Skeletal muscle tissue (tissue), 4 donors: Measurements from ENCODE around the gene ASIC2. TPM values are rescaled to one million over a fixed set of nuclear protein-coding genes. Genes with fewer than 3 reads are reported as not detected.

Source experiments
- H3K27ac ChIP-seq: one replicate; pipeline ENCODE4 v1.7.0; 2013; ENCODE audit warnings: mild to moderate bottlenecking, low read depth, low read length, inconsistent platforms
- H3K27me3 ChIP-seq, 3 donors: one replicate each; pipeline ENCODE4 v1.7.0; 2013; ENCODE audit warnings: low read length in 3 of 3; ENCODE audit not compliant: control insufficient read depth in 3 of 3, insufficient read depth in 3 of 3
- H3K36me3 ChIP-seq, 3 donors: one replicate each; pipeline ENCODE4 v1.7.0; 2013; ENCODE audit warnings: low read length in 3 of 3; ENCODE audit not compliant: control insufficient read depth in 3 of 3, insufficient read depth in 3 of 3
- H3K4me1 ChIP-seq, 3 donors: one replicate each; pipeline ENCODE4 v1.7.0; 2013; ENCODE audit warnings: low read length in 3 of 3, mild to moderate bottlenecking in 3 of 3; ENCODE audit not compliant: control insufficient read depth in 3 of 3, insufficient read depth in 3 of 3
- H3K4me3 ChIP-seq, 3 donors: one replicate each; pipeline ENCODE4 v1.7.0; 2013; ENCODE audit warnings: low read length in 3 of 3
- H3K9ac ChIP-seq, 3 donors: one replicate each; pipeline ENCODE4 v1.7.0; 2013; ENCODE audit warnings: low read length in 3 of 3, mild to moderate bottlenecking in 3 of 3, moderate library complexity in 2 of 3, low read depth in 1 of 3
- H3K9me3 ChIP-seq, 3 donors: one replicate each; pipeline ENCODE4 v1.7.0; 2013; ENCODE audit warnings: low read length in 3 of 3; ENCODE audit not compliant: control insufficient read depth in 3 of 3
- total RNA-seq: library from RNA; depleted of rRNA; stranded (reverse); fragments of >200 nt; gene quantifications from one replicate; pipeline ENCODE4 v1.2.3, GENCODE V29; 2014
- donor health status: Osteomylitis.

The ASIC2 gene
- total RNA-seq, 1 donor from 2014 or later = not detected

GRCh38 chr17:33115366-33115765, 177.7 kb downstream of the ASIC2 start:
- H3K27me3 ChIP-seq = peaks cover 14 to 22% (median 19%) of the 10 kb centered on the region in 3 donors
- H3K4me3 ChIP-seq = no peak overlapping the region
- H3K9ac ChIP-seq = no peak overlapping the region
- H3K27ac ChIP-seq = no peak overlapping the region
- no peaks in the 10 kb centered on the region for H3K9me3 ChIP-seq
- no peaks in the 10 kb centered on the region for H3K36me3 ChIP-seq
- H3K4me1 ChIP-seq = no peaks in the 10 kb centered on the region

- Histone ChIP-seq H3K9ac (no peak overlapping the region), H3K9me3 (no peaks in the 10 kb centered on the region), H3K27me3 (peaks cover 13 to 24% (median 14%) of the 10 kb centered on the region in 3 donors), H3K27ac (no peak overlapping the region), H3K4me1 (no peaks in the 10 kb centered on the region), H3K4me3 (no peak overlapping the region), H3K36me3 (no peaks in the 10 kb centered on the region)
Measured at GRCh38 chr17:33113991-33114370, 179.1 kb downstream of the ASIC2 start.

DNA sequence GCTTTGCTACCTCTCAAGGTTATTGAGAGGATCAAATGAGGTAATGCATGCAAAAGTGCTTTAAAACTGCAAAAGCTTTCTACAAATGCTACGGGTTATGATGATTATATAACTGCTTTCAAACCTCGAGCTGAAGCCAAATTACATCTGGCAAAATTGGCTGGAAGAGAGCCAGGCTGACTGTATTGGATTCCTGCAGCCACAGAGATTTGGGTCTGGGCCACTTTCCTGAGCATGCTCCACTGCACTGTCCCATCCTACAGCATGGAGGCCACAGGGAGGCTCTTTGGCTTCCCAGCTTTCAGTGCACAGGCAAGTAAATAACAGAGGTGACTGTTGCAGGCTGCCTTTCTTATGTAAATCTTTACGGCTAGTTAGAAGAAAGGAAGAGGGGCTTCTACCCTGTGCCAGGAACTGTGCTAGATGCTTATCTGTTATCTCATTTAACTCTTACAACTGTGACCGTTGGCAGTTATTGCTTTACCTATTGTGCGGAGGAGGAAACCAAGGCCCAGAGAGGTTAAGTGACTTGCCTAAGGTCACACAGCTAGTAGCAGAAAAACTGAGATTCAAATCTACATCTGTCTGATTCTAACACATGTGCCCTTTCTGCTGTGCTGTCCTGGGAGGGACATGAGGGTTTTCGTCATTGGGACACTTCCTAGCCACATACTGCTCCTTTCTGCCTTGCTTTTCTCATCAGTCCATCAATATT, 179.7 kb downstream of the ASIC2 start:
- no peaks in the 10 kb centered on the region for H3K9me3 ChIP-seq
- peaks cover 10 to 21% (median 14%) of the 10 kb centered on the region in 3 donors for H3K27me3 ChIP-seq
- no peaks in the 10 kb centered on the region for H3K4me1 ChIP-seq
- no peak overlapping the region for H3K9ac ChIP-seq
- no peak overlapping the region for H3K27ac ChIP-seq
- no peak overlapping the region for H3K4me3 ChIP-seq
- H3K36me3 ChIP-seq = no peaks in the 10 kb centered on the region

DNA sequence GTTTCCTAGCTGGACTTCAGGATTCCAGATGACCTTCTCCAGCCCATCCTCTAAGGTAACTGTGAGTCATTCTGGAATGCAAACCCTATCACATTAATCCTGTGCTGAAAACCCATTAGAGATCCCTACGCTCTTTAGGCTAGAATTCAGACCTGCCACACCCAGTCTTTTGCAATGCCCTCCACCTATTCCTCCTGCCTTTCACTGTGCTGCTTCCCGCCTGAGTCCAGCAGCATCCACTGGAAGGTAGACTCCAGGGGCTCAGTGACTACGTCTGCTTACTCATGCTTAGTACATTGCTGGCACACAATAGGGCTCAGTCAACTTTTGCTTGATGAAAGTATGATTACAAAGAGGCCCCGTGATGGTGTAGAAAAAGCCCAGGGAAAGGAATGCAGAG, 180.3 kb downstream of the ASIC2 start:
- Histone ChIP-seq H3K27me3 (peaks cover 14 to 19% (median 15%) of the 10 kb centered on the region in 3 donors), H3K9me3 (no peaks in the 10 kb centered on the region), H3K4me1 (no peaks in the 10 kb centered on the region), H3K9ac (no peak overlapping the region), H3K36me3 (no peaks in the 10 kb centered on the region), H3K4me3 (no peak overlapping the region), H3K27ac (no peak overlapping the region)

GRCh38 chr17:33109336-33110072, 183.6 kb downstream of the ASIC2 start:
- H3K9ac ChIP-seq = no peak overlapping the region
- H3K4me1 ChIP-seq = no peaks in the 10 kb centered on the region
- peaks cover 9 to 17% (median 11%) of the 10 kb centered on the region in 3 donors for H3K27me3 ChIP-seq
- H3K36me3 ChIP-seq = no peaks in the 10 kb centered on the region
- H3K27ac ChIP-seq = no peak overlapping the region
- H3K4me3 ChIP-seq = no peak overlapping the region
- H3K9me3 ChIP-seq = no peaks in the 10 kb centered on the region

DNA sequence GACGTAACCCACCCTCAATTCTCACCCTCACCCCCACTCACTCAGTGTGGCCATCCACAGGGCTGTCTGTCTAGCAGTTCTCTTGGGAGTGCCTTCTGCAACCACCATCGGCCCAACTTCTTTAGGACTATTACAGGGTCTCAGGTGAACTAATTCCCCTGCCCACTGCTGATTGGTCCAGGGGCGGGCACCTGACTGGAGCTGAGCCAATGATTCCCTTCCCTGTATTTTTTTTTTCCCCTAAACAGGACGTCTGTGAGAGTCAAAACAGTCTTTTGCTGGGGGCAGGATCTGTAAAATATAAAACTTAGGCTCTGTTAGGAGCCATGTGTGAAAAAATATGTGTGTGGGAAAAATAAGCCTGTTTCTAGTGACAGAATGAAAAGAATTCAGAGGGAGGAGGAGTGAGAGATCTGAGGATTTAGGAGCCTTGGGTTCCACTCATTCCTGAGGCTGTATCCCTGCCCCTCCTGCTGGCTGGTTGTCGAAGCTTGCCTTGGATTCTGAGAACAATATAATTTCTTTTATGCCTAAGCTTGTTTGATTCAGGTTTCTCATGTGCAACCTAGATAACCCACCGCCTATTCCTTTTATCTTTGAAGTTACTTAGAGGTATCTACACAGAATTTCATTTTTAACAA, 186.4 kb downstream of the ASIC2 start:
- Histone ChIP-seq H3K27me3 (peaks cover 4 to 15% (median 6%) of the 10 kb centered on the region in 3 donors), H3K9me3 (no peaks in the 10 kb centered on the region), H3K4me3 (no peak overlapping the region), H3K9ac (no peak overlapping the region), H3K27ac (no peak overlapping the region), H3K36me3 (no peaks in the 10 kb centered on the region), H3K4me1 (no peaks in the 10 kb centered on the region)

DNA sequence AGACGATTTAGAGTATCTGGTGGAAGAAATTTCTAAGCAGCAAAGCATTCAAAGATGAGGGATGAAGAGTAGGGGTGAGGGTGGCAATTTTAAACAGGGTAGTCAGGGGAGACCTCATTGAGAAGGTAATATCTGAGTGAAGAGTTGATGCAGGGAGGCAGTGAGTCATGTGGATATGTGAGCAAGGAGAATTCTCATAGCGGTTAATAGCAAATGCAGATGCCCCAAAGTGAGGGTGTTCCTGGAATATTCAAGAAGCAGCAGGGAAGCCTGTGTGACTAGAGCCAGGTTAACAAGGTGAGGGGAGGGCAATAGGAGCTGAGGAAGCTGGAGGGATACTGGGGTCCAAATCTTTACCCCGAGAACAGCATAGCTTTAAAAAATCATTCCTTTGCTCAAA, 187.2 kb downstream of the ASIC2 start:
- H3K27ac ChIP-seq = no peak overlapping the region
- no peaks in the 10 kb centered on the region for H3K36me3 ChIP-seq
- H3K4me3 ChIP-seq = no peak overlapping the region
- H3K4me1 ChIP-seq = no peaks in the 10 kb centered on the region
- H3K27me3 ChIP-seq = peaks cover 0 to 14% (median 6%) of the 10 kb centered on the region in 3 donors
- H3K9me3 ChIP-seq = no peaks in the 10 kb centered on the region
- H3K9ac ChIP-seq = no peak overlapping the region

GRCh38 chr17:33099906-33100305, 193.2 kb downstream of the ASIC2 start:
- Histone ChIP-seq H3K9ac (no peak overlapping the region), H3K27me3 (peaks cover 9 to 18% (median 12%) of the 10 kb centered on the region in 3 donors), H3K4me1 (no peaks in the 10 kb centered on the region), H3K9me3 (no peaks in the 10 kb centered on the region), H3K27ac (no peak overlapping the region), H3K4me3 (no peak overlapping the region), H3K36me3 (no peaks in the 10 kb centered on the region)

GRCh38 chr17:33099252-33099651, 193.8 kb downstream of the ASIC2 start:
- no peaks in the 10 kb centered on the region for H3K4me1 ChIP-seq
- no peaks in the 10 kb centered on the region for H3K9me3 ChIP-seq
- H3K9ac ChIP-seq = no peak overlapping the region
- H3K4me3 ChIP-seq = no peak overlapping the region
- H3K36me3 ChIP-seq = no peaks in the 10 kb centered on the region
- H3K27ac ChIP-seq = no peak overlapping the region
- peaks cover 9 to 18% (median 12%) of the 10 kb centered on the region in 3 donors for H3K27me3 ChIP-seq

- Histone ChIP-seq H3K27me3 (peaks cover 9 to 24% (median 16%) of the 10 kb centered on the region in 3 donors), H3K4me3 (no peak overlapping the region), H3K4me1 (no peaks in the 10 kb centered on the region), H3K27ac (no peak overlapping the region), H3K9ac (no peak overlapping the region), H3K36me3 (no peaks in the 10 kb centered on the region), H3K9me3 (no peaks in the 10 kb centered on the region)
Measured at GRCh38 chr17:33097411-33097810, 195.7 kb downstream of the ASIC2 start.
